Activated CD4-positive, alpha-beta T cell treated with anti-CD3 and anti-CD28 coated beads, Interleukin-2, amount 10 ng/mL, durations not matched to agents 7 days and 5 days (primary cell): ENCODE measurements around the gene ELMO1. TPM values are rescaled to one million over a fixed set of nuclear protein-coding genes. Genes with fewer than 3 reads are reported as not detected.
A peak's percentile ranks its signal among the peaks of the same experiment; 100 is the strongest.

Experiments
- CTCF ChIA-PET: fragments of 350-600 bp; sonication (Branson Sonifier 250); formaldehyde crosslinking; loops from one replicate; lab custom pipeline; 2021; ENCODE audit warnings: antibody characterized with exemption; lab: Charles Lee
- POLR2A ChIA-PET: fragments of 350-600 bp; sonication (Branson Sonifier 250); formaldehyde crosslinking; loops from one replicate; lab custom pipeline; 2021; ENCODE audit warnings: antibody characterized with exemption; lab: Charles Lee
- DNase-seq: peaks from one replicate; pipeline ENCODE4 v3.0.0-alpha.2; 2020
- H3K27ac Mint-ChIP-seq: one replicate; pipeline ENCODE4 v1.8.0; 2021; ENCODE audit warnings: mild to moderate bottlenecking, moderate library complexity, mixed read lengths
- H3K27me3 Mint-ChIP-seq: one replicate; pipeline ENCODE4 v1.8.0; 2021; ENCODE audit warnings: mixed read lengths
- H3K36me3 Mint-ChIP-seq: one replicate; pipeline ENCODE4 v1.8.0; 2021; ENCODE audit warnings: low read depth, mixed read lengths
- H3K4me1 Mint-ChIP-seq: one replicate; pipeline ENCODE4 v1.8.0; 2021; ENCODE audit warnings: mixed read lengths
- H3K4me3 Mint-ChIP-seq: one replicate; pipeline ENCODE4 v1.8.0; 2021; ENCODE audit warnings: mild to moderate bottlenecking, moderate library complexity, mixed read lengths
- H3K9me3 Mint-ChIP-seq: one replicate; pipeline ENCODE4 v1.8.0; 2021; ENCODE audit warnings: mixed read lengths
- total RNA-seq, 2 experiments: library from RNA; stranded (reverse); gene quantifications; one replicate each; pipeline ENCODE4 v1.2.3, GENCODE V29; 2021

Gene ELMO1
- total RNA-seq, 2 experiments from 2014 or later, result 99.8 to 142 TPM

DNA sequence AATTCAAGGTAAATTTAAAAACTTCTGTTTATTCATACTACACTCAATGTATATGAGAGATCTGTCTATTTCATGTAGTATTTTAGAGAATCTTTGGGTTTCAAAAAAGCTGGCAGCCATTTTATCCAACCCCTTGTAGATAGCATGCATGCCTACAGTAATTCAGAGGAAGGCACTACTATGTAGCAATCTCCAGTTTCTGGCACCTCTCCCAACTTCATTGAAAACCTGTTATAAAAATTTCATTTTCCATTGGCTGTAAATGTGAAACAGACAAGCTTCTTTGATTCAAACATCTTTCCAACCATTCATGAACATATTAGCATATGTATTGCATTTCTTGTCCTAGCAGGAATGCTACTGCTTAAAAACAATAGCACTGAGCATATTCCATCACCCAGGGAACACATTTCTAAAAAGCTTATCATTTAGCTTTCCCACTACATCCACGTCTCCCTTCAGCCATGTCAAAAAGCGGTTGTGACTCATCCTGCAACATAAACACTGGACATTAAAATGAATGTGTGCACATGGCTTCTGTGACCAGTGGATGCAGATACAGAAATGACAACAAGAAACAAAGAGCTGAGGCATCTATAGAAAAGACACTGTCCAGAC lies 393.9 kb downstream of the ELMO1 start:
- Mint-ChIP-seq H3K27ac (no peak overlapping the region), H3K4me3 (no peak overlapping the region), H3K36me3 (peaks cover 22% of the 10 kb centered on the region), H3K4me1 (no peaks in the 10 kb centered on the region), H3K9me3 (no peaks in the 10 kb centered on the region), H3K27me3 (no peaks in the 10 kb centered on the region)
- ChIA-PET POLR2A (no interaction called here), CTCF (interaction anchor here (0.6 kb wide), 1 partner anchor 14 kb away, joined by 3 read pairs; no protein-coding TSS in a partner anchor)
- DNase-seq, result no peak

- DNase-seq, result peak; percentile 37
- POLR2A ChIA-PET, result no interaction called here
- Mint-ChIP-seq H3K4me1 (no peaks in the 10 kb centered on the region), H3K27ac (no peak overlapping the region), H3K36me3 (peaks cover 18% of the 10 kb centered on the region), H3K4me3 (no peak overlapping the region), H3K27me3 (no peaks in the 10 kb centered on the region), H3K9me3 (no peaks in the 10 kb centered on the region)
- CTCF ChIA-PET, result no interaction called here
Measured at GRCh38 chr7:37052705-37053104, 396.0 kb downstream of the ELMO1 start.

DNA sequence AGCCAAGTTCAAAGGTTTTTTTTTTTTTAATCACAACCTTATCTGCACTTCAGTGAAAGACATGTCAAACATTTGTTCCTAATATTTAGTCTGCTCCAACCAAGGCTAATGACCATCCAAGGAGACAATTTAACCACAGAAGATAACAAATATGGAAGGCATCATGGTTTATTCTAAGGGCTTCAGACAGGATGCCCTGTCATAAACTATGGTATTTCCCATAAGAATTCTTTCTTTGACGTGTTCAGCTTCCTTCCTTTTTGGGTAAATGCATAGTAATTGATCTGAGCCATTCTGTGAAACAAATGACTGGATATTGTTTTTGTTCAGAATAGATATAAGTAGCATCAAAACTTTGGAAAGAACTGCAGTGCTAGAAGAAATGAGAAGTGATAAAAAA lies 397.9 kb downstream of the ELMO1 start:
- POLR2A ChIA-PET, result no interaction called here
- Mint-ChIP-seq H3K27me3 (no peaks in the 10 kb centered on the region), H3K4me1 (no peaks in the 10 kb centered on the region), H3K4me3 (no peak overlapping the region), H3K36me3 (peaks cover 12% of the 10 kb centered on the region), H3K27ac (no peak overlapping the region), H3K9me3 (no peaks in the 10 kb centered on the region)
- DNase-seq, result no peak
- CTCF ChIA-PET, result no interaction called here

- Mint-ChIP-seq H3K27ac (no peak overlapping the region), H3K27me3 (no peaks in the 10 kb centered on the region), H3K4me3 (no peak overlapping the region), H3K36me3 (peaks cover 6% of the 10 kb centered on the region), H3K9me3 (no peaks in the 10 kb centered on the region), H3K4me1 (peaks cover 1% of the 10 kb centered on the region)
- CTCF ChIA-PET, result interaction anchor here (1.3 kb wide), 1 partner anchor 12 kb away, joined by 3 read pairs; no protein-coding TSS in a partner anchor
- POLR2A ChIA-PET, result no interaction called here
- DNase-seq, result no peak
Measured at GRCh38 chr7:37048674-37049073, 400.0 kb downstream of the ELMO1 start.

DNA sequence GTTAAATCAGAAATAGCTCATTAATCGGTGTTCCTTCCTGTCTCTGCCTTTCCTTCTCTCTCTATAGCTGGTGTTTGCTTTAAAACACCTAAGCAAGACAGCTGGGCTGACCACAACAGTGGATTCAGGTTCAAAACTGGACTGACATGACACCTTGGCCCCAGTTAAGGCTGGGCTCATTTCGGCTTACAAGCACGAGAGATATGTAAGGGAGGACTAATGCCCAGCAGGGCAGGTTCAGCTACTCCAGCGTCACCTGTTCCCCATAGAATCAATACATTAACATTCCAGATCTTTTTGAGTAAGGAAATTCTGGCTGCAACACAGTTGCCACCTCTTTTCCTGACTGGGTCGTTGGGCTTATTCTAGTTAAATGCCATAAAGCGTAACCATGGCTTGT lies 401.4 kb downstream of the ELMO1 start:
- Mint-ChIP-seq H3K4me1 (peaks cover 1% of the 10 kb centered on the region), H3K9me3 (no peaks in the 10 kb centered on the region), H3K36me3 (peaks cover 14% of the 10 kb centered on the region), H3K27me3 (no peaks in the 10 kb centered on the region), H3K4me3 (no peak overlapping the region), H3K27ac (no peak overlapping the region)
- DNase-seq, result no peak
- ChIA-PET POLR2A (no interaction called here), CTCF (no interaction called here)

DNA sequence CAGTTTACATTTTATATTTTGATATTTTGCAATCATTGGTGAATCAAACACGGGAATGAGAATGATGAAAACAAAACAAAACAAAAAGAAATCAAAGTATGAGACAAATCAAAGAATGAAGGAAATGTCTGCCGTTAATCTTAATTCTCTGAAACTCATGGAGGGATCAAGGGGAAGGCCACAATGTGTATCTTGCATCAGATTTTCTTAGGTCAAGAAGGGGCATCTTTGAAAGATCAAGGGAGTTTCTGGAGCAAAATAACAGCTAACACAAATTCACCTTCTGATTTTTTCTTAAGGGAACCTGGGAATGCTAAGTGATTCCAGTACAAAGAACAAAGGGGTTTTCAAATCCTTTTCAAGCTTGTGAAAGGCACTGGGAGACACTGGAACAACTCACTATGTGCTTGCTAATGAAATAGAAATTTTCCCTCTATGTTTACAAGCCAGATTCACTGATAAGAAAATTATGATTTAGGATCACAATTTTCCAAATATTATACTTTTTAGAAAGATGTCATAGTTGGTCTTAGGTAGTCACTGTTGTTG lies 402.1 kb downstream of the ELMO1 start:
- CTCF ChIA-PET, result no interaction called here

DNA sequence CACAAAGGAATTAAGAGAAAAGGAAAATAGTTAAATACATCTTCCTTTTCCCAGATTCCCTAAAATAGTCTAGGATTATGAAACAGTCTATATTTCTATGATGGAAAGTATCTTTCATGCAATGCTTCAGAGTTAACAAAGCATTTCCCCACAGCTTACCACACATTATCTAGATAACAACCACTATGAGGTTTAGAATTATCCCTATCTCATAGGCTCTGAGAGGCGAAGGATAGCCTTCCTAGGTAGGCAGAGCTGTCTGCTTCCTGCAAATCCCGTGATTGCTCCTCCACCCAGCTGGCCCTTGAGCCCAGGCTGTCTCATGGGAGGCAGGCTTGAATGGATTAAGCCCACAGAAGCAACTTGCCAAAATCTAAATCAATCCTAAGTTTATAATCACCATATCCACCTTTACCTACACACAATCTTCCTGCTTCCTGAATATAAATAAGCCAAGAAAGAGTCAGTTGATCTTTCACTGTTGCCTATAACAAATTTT lies 402.9 kb downstream of the ELMO1 start:
- Mint-ChIP-seq H3K4me3 (no peak overlapping the region), H3K27ac (no peak overlapping the region), H3K4me1 (peaks cover 1% of the 10 kb centered on the region), H3K27me3 (no peaks in the 10 kb centered on the region), H3K9me3 (no peaks in the 10 kb centered on the region), H3K36me3 (peaks cover 15% of the 10 kb centered on the region)
- POLR2A ChIA-PET, result no interaction called here
- CTCF ChIA-PET, result no interaction called here
- DNase-seq, result no peak

More for the DNA sequence above, 402.1 kb downstream of the ELMO1 start:
- POLR2A ChIA-PET, result no interaction called here
- Mint-ChIP-seq H3K4me1 (peaks cover 1% of the 10 kb centered on the region), H3K27ac (no peak overlapping the region), H3K9me3 (no peaks in the 10 kb centered on the region), H3K27me3 (no peaks in the 10 kb centered on the region), H3K4me3 (no peak overlapping the region), H3K36me3 (peaks cover 14% of the 10 kb centered on the region)
- DNase-seq, result no peak

DNA sequence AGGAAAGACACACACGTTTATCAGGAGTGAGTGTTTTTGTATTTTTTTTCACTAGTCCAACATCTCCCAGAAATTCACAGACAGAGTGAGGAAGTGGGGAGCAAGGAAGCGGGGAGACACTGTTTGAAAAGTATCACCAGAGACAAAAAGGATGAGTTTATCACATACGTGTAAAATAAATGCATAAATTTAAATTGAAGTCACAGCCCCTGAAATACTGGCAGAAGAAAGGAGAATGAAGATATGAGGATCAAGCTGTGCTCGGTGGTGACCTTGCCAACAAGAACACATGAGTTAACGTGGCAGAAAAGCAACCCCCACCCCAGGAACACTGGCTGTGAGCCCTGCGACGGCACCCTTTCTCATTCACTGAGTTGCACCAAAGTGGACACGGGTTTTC lies 407.2 kb downstream of the ELMO1 start:
- H3K4me3 Mint-ChIP-seq, result no peak overlapping the region
- H3K9me3 Mint-ChIP-seq, result peaks cover 16% of the 10 kb centered on the region
- no peaks in the 10 kb centered on the region for H3K27me3 Mint-ChIP-seq
- POLR2A ChIA-PET, result no interaction called here
- H3K27ac Mint-ChIP-seq, result no peak overlapping the region
- H3K4me1 Mint-ChIP-seq, result peaks cover 1% of the 10 kb centered on the region
- peaks cover 35% of the 10 kb centered on the region for H3K36me3 Mint-ChIP-seq
- no peak for DNase-seq
- CTCF ChIA-PET, result no interaction called here

- no peak overlapping the region for H3K27ac Mint-ChIP-seq
- no peaks in the 10 kb centered on the region for H3K27me3 Mint-ChIP-seq
- H3K9me3 Mint-ChIP-seq, result peaks cover 16% of the 10 kb centered on the region
- CTCF ChIA-PET, result interaction anchor here (0.9 kb wide), 1 partner anchor 14 kb away, joined by 3 read pairs; no protein-coding TSS in a partner anchor
- DNase-seq, result no peak
- H3K4me3 Mint-ChIP-seq, result no peak overlapping the region
- POLR2A ChIA-PET, result no interaction called here
- H3K36me3 Mint-ChIP-seq, result peaks cover 38% of the 10 kb centered on the region
- peaks cover under 1% of the 10 kb centered on the region for H3K4me1 Mint-ChIP-seq
Measured at GRCh38 chr7:37040330-37040729, 408.3 kb downstream of the ELMO1 start.

GRCh38 chr7:37039131-37039749 lies 409.4 kb downstream of the ELMO1 start:
- no peak for DNase-seq
- Mint-ChIP-seq H3K4me3 (no peak overlapping the region), H3K27me3 (no peaks in the 10 kb centered on the region), H3K4me1 (no peaks in the 10 kb centered on the region), H3K36me3 (peaks cover 40% of the 10 kb centered on the region), H3K9me3 (peaks cover 16% of the 10 kb centered on the region), H3K27ac (no peak overlapping the region)
- CTCF ChIA-PET, result no interaction called here
- POLR2A ChIA-PET, result no interaction called here

DNA sequence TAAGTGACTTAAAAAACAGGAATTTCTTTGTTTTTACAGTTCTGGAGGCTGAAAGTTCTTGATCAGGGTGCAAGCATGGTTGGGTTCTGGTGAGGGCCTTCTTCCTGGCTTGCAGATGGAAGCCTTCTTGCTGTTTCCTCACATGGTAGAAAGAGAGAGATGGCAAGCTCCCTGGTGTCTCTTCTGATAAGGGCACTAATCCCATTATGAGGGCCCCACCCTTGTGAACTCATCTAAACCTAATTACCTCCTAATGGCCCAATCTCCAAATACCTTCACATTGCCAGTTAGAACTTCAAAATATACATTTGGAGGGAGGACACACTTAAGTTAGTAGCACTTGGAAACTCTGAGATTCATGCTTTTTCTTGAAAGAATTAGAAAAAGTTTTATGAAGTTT lies 410.0 kb downstream of the ELMO1 start:
- Mint-ChIP-seq H3K36me3 (peaks cover 41% of the 10 kb centered on the region), H3K4me1 (peaks cover under 1% of the 10 kb centered on the region), H3K9me3 (peaks cover 16% of the 10 kb centered on the region), H3K4me3 (no peak overlapping the region), H3K27ac (no peak overlapping the region), H3K27me3 (no peaks in the 10 kb centered on the region)
- CTCF ChIA-PET, result no interaction called here
- POLR2A ChIA-PET, result no interaction called here
- no peak for DNase-seq

DNA sequence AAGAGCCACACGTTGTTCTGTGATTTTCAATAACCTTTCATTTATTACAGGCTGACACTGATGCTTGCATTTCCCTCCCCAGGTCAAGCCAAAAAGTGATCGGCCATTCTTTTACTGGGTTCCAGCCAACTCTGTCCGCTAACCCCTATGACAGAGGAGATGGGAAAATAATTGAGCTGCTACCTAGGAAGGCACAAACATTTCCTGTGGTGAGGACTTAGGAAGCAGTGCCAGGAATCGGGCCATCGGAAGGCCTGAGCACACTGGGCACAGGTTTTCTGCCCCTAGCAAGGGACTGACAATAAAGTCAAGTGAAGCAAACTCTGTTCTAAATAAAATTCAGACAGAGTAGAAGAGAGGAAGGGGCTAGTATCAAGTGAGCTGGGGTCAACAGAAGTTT lies 411.4 kb downstream of the ELMO1 start:
- peaks cover 11% of the 10 kb centered on the region for H3K4me1 Mint-ChIP-seq
- no peak overlapping the region for H3K4me3 Mint-ChIP-seq
- no peak overlapping the region for H3K27ac Mint-ChIP-seq
- POLR2A ChIA-PET, result no interaction called here
- peaks cover 44% of the 10 kb centered on the region for H3K36me3 Mint-ChIP-seq
- CTCF ChIA-PET, result interaction anchor here (1.0 kb wide), 1 partner anchor 12 kb away, joined by 3 read pairs; no protein-coding TSS in a partner anchor
- no peak for DNase-seq
- peaks cover 16% of the 10 kb centered on the region for H3K9me3 Mint-ChIP-seq
- no peaks in the 10 kb centered on the region for H3K27me3 Mint-ChIP-seq

GRCh38 chr7:37035631-37036030 lies 413.0 kb downstream of the ELMO1 start:
- no peak overlapping the region for H3K27ac Mint-ChIP-seq
- no peak overlapping the region for H3K4me3 Mint-ChIP-seq
- ChIA-PET POLR2A (no interaction called here), CTCF (interaction anchor here (0.8 to 1.4 kb wide), 2 partner anchors 9 to 28 kb away, joined by 3 read pairs; no protein-coding TSS in a partner anchor)
- peaks cover 28% of the 10 kb centered on the region for H3K4me1 Mint-ChIP-seq
- H3K27me3 Mint-ChIP-seq, result no peaks in the 10 kb centered on the region
- H3K9me3 Mint-ChIP-seq, result peaks cover 16% of the 10 kb centered on the region
- peaks cover 52% of the 10 kb centered on the region for H3K36me3 Mint-ChIP-seq
- no peak for DNase-seq
